H1 (cell line): Measurements from ENCODE around the gene SKAP1. TPM values are rescaled to one million over a fixed set of nuclear protein-coding genes. Genes with fewer than 3 reads are reported as not detected.

Experiments
- CTCF ChIA-PET: fragments of 300-600 bp; sonication (Branson Sonifier 250); formaldehyde crosslinking; loops from one replicate; lab custom pipeline; 2021; ENCODE audit not compliant: partially characterized antibody; lab: Charles Lee
- POLR2A ChIA-PET: fragments of 300-600 bp; sonication (Branson Sonifier 250); formaldehyde crosslinking; loops from one replicate; lab custom pipeline; 2021; ENCODE audit warnings: inconsistent platforms; ENCODE audit not compliant: partially characterized antibody; lab: Charles Lee
- DNase-seq, 2 experiments: peaks; one replicate each; pipeline versions ENCODE4 v3.0.0 to v3.0.0-alpha.2; 2010 to 2022; ENCODE audit warnings: low spot score in 2 of 2, low read depth in 1 of 2, mixed read lengths in 1 of 2
- FAIRE-seq: peaks from 2 replicates; lab custom pipeline; 2011; peaks lifted over from hg19 to GRCh38; lab: Jason Lieb, UNC
- H2AFZ ChIP-seq: 2 replicates; pipeline ENCODE4 v1.8.1; 2012; ENCODE audit warnings: low read length, inconsistent platforms
- H2AK5ac ChIP-seq: 2 replicates; pipeline ENCODE4 v1.6.1; 2013; ENCODE audit warnings: low read depth, low read length
- H2BK120ac ChIP-seq: replicated peaks from 2 replicates; pipeline ENCODE3; 2013; ENCODE audit warnings: low read depth, low read length, inconsistent platforms
- H2BK12ac ChIP-seq: 2 replicates; pipeline ENCODE4 v1.6.1; 2013; ENCODE audit warnings: low read depth, low read length
- H2BK15ac ChIP-seq: 2 replicates; pipeline ENCODE4 v1.6.1; 2013; ENCODE audit warnings: low read length
- H2BK20ac ChIP-seq: 2 replicates; pipeline ENCODE4 v1.6.1; 2013; ENCODE audit warnings: low read length
- H2BK5ac ChIP-seq: 2 replicates; pipeline ENCODE4 v1.6.1; 2013; ENCODE audit warnings: low read depth, low read length
- H3K14ac ChIP-seq: 2 replicates; pipeline ENCODE4 v1.6.1; 2013; ENCODE audit warnings: inconsistent platforms; ENCODE audit not compliant: insufficient read length
- H3K18ac ChIP-seq: 2 replicates; pipeline ENCODE4 v1.6.1; 2013; ENCODE audit warnings: low read length; ENCODE audit errors: extremely low read depth
- H3K23ac ChIP-seq: 2 replicates; pipeline ENCODE4 v1.6.1; 2013; ENCODE audit warnings: inconsistent platforms; ENCODE audit not compliant: insufficient read length
- H3K23me2 ChIP-seq: 2 replicates; pipeline ENCODE4 v1.6.1; 2013; ENCODE audit warnings: low read depth, low read length
- H3K27ac ChIP-seq: 2 replicates; pipeline ENCODE4 v1.6.1; 2011; ENCODE audit warnings: low read depth, low read length, inconsistent platforms
- H3K27me3 ChIP-seq, 4 experiments: replicated peaks in 1 of 4; 1 replicate in 1 of 4; 2 replicates in 3 of 4; pipeline versions ENCODE4 v1.6.1 to v1.8.1; 2011 to 2013; ENCODE audit warnings: low read length in 3 of 4, mild to moderate bottlenecking in 3 of 4, inconsistent platforms in 2 of 4, mixed read lengths in 2 of 4, moderate library complexity in 1 of 4; ENCODE audit not compliant: control insufficient read depth in 3 of 4, insufficient read depth in 3 of 4; ENCODE audit errors: extremely low read depth in 1 of 4
- H3K36me3 ChIP-seq, 4 experiments: 2 replicates each; pipeline versions ENCODE4 v1.6.1 to v1.8.1; 2011 to 2013; ENCODE audit warnings: mild to moderate bottlenecking in 4 of 4, low read length in 3 of 4, moderate library complexity in 2 of 4, control low read depth in 1 of 4, inconsistent platforms in 1 of 4; ENCODE audit not compliant: insufficient read depth in 4 of 4, control insufficient read depth in 2 of 4
- H3K4ac ChIP-seq: replicated peaks from 2 replicates; pipeline ENCODE3; 2013; ENCODE audit warnings: low read length, low read depth, mixed read lengths, inconsistent platforms; ENCODE audit not compliant: insufficient read length
- H3K4me1 ChIP-seq, 4 experiments: replicated peaks in 1 of 4; 1 replicate in 1 of 4; 2 replicates in 3 of 4; pipeline versions ENCODE4 v1.6.1 to v1.8.1; 2011 to 2013; ENCODE audit warnings: low read length in 3 of 4, inconsistent platforms in 2 of 4, mixed read lengths in 1 of 4; ENCODE audit not compliant: insufficient read depth in 4 of 4, control insufficient read depth in 3 of 4
- H3K4me2 ChIP-seq, 2 experiments: 2 replicates each; pipeline versions ENCODE4 v1.6.1 to v1.8.1; 2011 to 2013; ENCODE audit warnings: low read depth in 2 of 2, low read length in 2 of 2, control low read depth in 1 of 2, inconsistent platforms in 1 of 2, mild to moderate bottlenecking in 1 of 2; ENCODE audit not compliant: insufficient read depth in 1 of 2
- H3K4me3 ChIP-seq, 4 experiments: fragments of 200-600, 300-600 bp in 1 of 4; sonication (generic), shearing (Covaris generic), sonication (Bioruptor Twin) in 1 of 4; 2 replicates each; pipeline versions ENCODE4 v1.5.1 to v1.8.1; 2011 to 2016; ENCODE audit warnings: low read length in 4 of 4, low read depth in 3 of 4, control low read depth in 2 of 4, inconsistent platforms in 2 of 4, mild to moderate bottlenecking in 2 of 4, mixed read lengths in 1 of 4, moderate library complexity in 1 of 4; ENCODE audit not compliant: insufficient read depth in 2 of 4; ENCODE audit errors: extremely low read depth in 1 of 4
- H3K56ac ChIP-seq: replicated peaks from 2 replicates; pipeline ENCODE3; 2013; ENCODE audit warnings: low read depth, mild to moderate bottlenecking, mixed read lengths, low read length, inconsistent platforms; ENCODE audit not compliant: insufficient read length
- H3K79me1 ChIP-seq: 2 replicates; pipeline ENCODE4 v1.6.1; 2013; ENCODE audit warnings: low read depth, low read length, control low read depth
- H3K79me2 ChIP-seq, 2 experiments: 2 replicates each; pipeline versions ENCODE4 v1.6.1 to v1.8.1; 2012 to 2013; ENCODE audit warnings: low read length in 2 of 2, mild to moderate bottlenecking in 2 of 2, inconsistent platforms in 1 of 2; ENCODE audit not compliant: insufficient read depth in 2 of 2, control insufficient read depth in 1 of 2
- H3K9ac ChIP-seq, 4 experiments: replicated peaks in 1 of 4; 1 replicate in 1 of 4; 2 replicates in 3 of 4; pipeline versions ENCODE4 v1.6.1 to v1.8.1; 2011 to 2013; ENCODE audit warnings: low read depth in 3 of 4, low read length in 3 of 4, control low read depth in 2 of 4, mild to moderate bottlenecking in 2 of 4, moderate library complexity in 2 of 4, inconsistent platforms in 1 of 4; ENCODE audit errors: extremely low read depth in 1 of 4
- H3K9me3 ChIP-seq, 2 experiments: 2 replicates each; pipeline versions ENCODE4 v1.6.1 to v1.8.1; 2012 to 2013; ENCODE audit warnings: mild to moderate bottlenecking in 2 of 2, moderate library complexity in 2 of 2, control low read depth in 1 of 2, inconsistent platforms in 1 of 2, low read depth in 1 of 2, low read length in 1 of 2, mixed read lengths in 1 of 2; ENCODE audit not compliant: insufficient read depth in 2 of 2
- H4K20me1 ChIP-seq, 2 experiments: replicated peaks in 1 of 2; 2 replicates each; pipeline versions ENCODE3 to v1.8.1; 2011 to 2013; ENCODE audit warnings: inconsistent platforms in 2 of 2, low read length in 2 of 2, mild to moderate bottlenecking in 1 of 2; ENCODE audit not compliant: insufficient read depth in 2 of 2, control insufficient read depth in 1 of 2
- H4K5ac ChIP-seq: 2 replicates; pipeline ENCODE4 v1.6.1; 2013; ENCODE audit warnings: low read length, low read depth, mixed read lengths, inconsistent platforms; ENCODE audit not compliant: insufficient read length
- H4K8ac ChIP-seq: 2 replicates; pipeline ENCODE4 v1.8.0; 2013; ENCODE audit warnings: mild to moderate bottlenecking, moderate library complexity, low read length, inconsistent platforms; ENCODE audit not compliant: insufficient read depth; ENCODE audit errors: extremely low read depth
- H4K91ac ChIP-seq: replicated peaks from 2 replicates; pipeline ENCODE3; 2013; ENCODE audit warnings: low read length, mixed read lengths, inconsistent platforms; ENCODE audit not compliant: insufficient read length
- BACH1 ChIP-seq: IDR thresholded peaks from 2 replicates; pipeline ENCODE4 v1.6.1; 2012; ENCODE audit warnings: low read length, improper control_type of control experiment
- EZH2 ChIP-seq: fragments of 200-600 bp; sonication (generic); IDR thresholded peaks from 2 replicates; pipeline ENCODE4 v1.7.1; 2012; ENCODE audit warnings: low read depth, mild to moderate bottlenecking, moderate library complexity, low read length, inconsistent platforms; ENCODE audit not compliant: severe bottlenecking
- FOSL1 ChIP-seq: IDR thresholded peaks from 2 replicates; pipeline ENCODE4 v1.6.1; 2011; ENCODE audit warnings: mild to moderate bottlenecking, low read depth, low read length, moderate library complexity; ENCODE audit not compliant: insufficient read depth
- GTF2F1 ChIP-seq: IDR thresholded peaks from 2 replicates; pipeline ENCODE4 v1.6.1; 2012; ENCODE audit warnings: low read depth, low read length, improper control_type of control experiment, borderline replicate concordance
- RFX5 ChIP-seq: IDR thresholded peaks from 2 replicates; pipeline ENCODE4 v1.6.1; 2011; ENCODE audit warnings: low read depth, low read length, improper control_type of control experiment, borderline replicate concordance
- WGBS, 2 experiments: shearing (Covaris generic) in 1 of 2; methylation state at CpG; one replicate each; pipeline versions ENCODE4 v1.1.6 to v1.1.7; 2013 to 2015; ENCODE audit warnings: low lambda C conversion rate in 2 of 2, mixed read lengths in 2 of 2, inconsistent platforms in 1 of 2, low coverage in 1 of 2, missing lambda C conversion rate in 1 of 2; ENCODE audit not compliant: insufficient replicate concordance in 2 of 2, insufficient coverage in 1 of 2, insufficient read length in 1 of 2; ENCODE audit errors: extremely low coverage in 1 of 2, missing lambda C conversion rate in 1 of 2; 5-methylcytosine and 5-hydroxymethylcytosine counted together
- polyA plus RNA-seq, 7 experiments: library from polyadenylated mRNA; depleted of rRNA in 3 of 7; stranded (reverse) in 5 of 7; unstranded in 2 of 7; fragments of >200 nt in 5 of 7; fragments of 200-250 nt in 2 of 7; gene quantifications; 1 replicate in 5 of 7; 2 replicates in 1 of 7; 4 replicates in 1 of 7; pipeline versions ENCODE4 v1.2.1 to v1.2.3, GENCODE V29; 2011 to 2013; ENCODE audit warnings: missing spikeins in 2 of 7, mixed read lengths in 2 of 7
- total RNA-seq: library from RNA; stranded (reverse); fragmentation: NEBNext Ultra II Directional; extraction: Animal tissue kit (Norgen Biotek cat#: 25700); gene quantifications from 2 replicates; pipeline ENCODE4 v1.2.1, GENCODE V29; 2021

The SKAP1 gene
- total and polyA plus RNA-seq, 2 of the 8 experiments (the other 6 are each of a cell fraction or from before 2014, with no cell fraction given): not detected

GRCh38 chr17:48162946-48163506 is 267.0 kb downstream of the SKAP1 start:
- TF ChIP-seq BACH1 (no peak), RFX5 (no peak), GTF2F1 (no peak), FOSL1 (no peak), EZH2 (no peak)
- TF ChIP-seq, all 59 proteins: peak for 0
- Histone ChIP-seq H3K23ac (no peak overlapping the region), H2BK120ac (no peak overlapping the region), H3K56ac (no peak overlapping the region), H2AK5ac (no peak overlapping the region), H3K14ac (no peak overlapping the region), H3K4me2 (no peak overlapping the region; a peak in 1 of 4 replicates), H3K18ac (no peak overlapping the region), H3K27ac (no peak overlapping the region), H4K5ac (no peak overlapping the region), H3K79me1 (no peaks in the 10 kb centered on the region), H2BK12ac (no peak overlapping the region), H4K91ac (no peak overlapping the region), H3K36me3 (no peaks in the 10 kb centered on the region), H3K9me3 (no peaks in the 10 kb centered on the region), H3K4ac (no peak overlapping the region), H3K23me2 (no peaks in the 10 kb centered on the region), H3K79me2 (no peaks in the 10 kb centered on the region), H2BK5ac (no peak overlapping the region), H4K20me1 (no peaks in the 10 kb centered on the region), H4K8ac (no peak overlapping the region), H3K27me3 (peaks cover 4 to 26% (median 21%) of the 10 kb centered on the region in 4 experiments; a peak in 5 of 7 replicates), H3K9ac (no peak overlapping the region), H2BK15ac (no peak overlapping the region), H2AFZ (no peak overlapping the region), H2BK20ac (no peak overlapping the region), H3K4me1 (peaks cover 4 to 24% (median 15%) of the 10 kb centered on the region in 4 experiments; a peak in 6 of 7 replicates), H3K4me3 (no peak overlapping the region)
- ChIA-PET CTCF (interaction anchor here (0.7 to 1.7 kb wide), 4 partner anchors 18 to 182 kb away, joined by 3 read pairs; no protein-coding TSS in a partner anchor), POLR2A (interaction anchor here (1.3 to 2.0 kb wide), 3 partner anchors 15 to 114 kb away, joined by 3 to 5 read pairs (median 4); partner anchors contain the start of gene NFE2L1)
- peak; percentile 19 for FAIRE-seq
- 60% methylated on average over 5 of the region's 5 CpGs; no CpG with 5 or more reads in 1 of the 2 experiments for WGBS, 2 experiments
- no peak for DNase-seq
